Ovary (tissue), 3 donors: ENCODE data around the gene GREM2.

Experiments used
- EP300 ChIP-seq: sonication (generic); formaldehyde crosslinking; IDR thresholded peaks from one replicate; pipeline ENCODE4 v1.6.1; 2017; ENCODE audit warnings: antibody characterized with exemption
- POLR2A ChIP-seq: fragments of 450-650 bp; IDR thresholded peaks from one replicate; pipeline ENCODE4 v1.6.1; 2017; ENCODE audit warnings: antibody characterized with exemption, mild to moderate bottlenecking, moderate library complexity
- TF ChIP-seq, protein P1 (sequence below), 3 donors: fragments of 450-650 bp in 2 of 3; fragments of 200-600 bp in 1 of 3; IDR thresholded peaks; one replicate each; pipeline versions ENCODE4 v1.5.1 to v1.8.0; 2016 to 2022; ENCODE audit warnings: antibody characterized with exemption in 3 of 3, mild to moderate bottlenecking in 1 of 3
- donor health status: DM: no; HTN: no; CAD: no.

DNA sequence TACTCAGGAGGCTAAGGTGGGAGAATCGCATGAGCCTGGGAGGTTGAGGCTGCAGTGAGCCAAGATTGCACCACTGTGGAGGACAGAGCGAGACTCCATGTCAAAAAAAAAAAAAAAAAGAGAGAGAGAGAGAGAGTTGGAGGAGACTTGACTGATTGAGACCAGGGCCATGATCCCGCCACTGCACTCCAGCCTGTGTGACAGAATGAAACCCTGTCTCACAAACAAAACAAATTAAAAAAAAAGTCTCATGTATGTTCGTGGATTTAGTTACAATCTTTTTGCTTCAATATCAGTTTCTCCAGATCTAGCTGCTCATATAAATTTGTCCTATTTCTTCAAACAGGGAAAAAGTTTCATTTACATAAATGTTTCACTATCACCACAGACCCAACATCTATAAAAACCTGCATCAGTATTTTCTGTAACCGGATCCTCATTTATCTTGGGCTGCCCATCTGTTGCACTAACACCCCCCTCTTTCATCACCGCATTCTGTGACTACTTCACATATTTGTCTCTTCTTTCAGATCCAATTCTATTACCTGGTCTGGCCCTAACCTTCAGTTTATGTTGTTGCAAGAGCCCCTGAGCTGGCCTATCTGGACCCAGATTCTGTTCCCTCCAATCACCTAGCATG is 127.0 kb downstream of the GREM2 start:
- TF ChIP-seq, protein P1, sequence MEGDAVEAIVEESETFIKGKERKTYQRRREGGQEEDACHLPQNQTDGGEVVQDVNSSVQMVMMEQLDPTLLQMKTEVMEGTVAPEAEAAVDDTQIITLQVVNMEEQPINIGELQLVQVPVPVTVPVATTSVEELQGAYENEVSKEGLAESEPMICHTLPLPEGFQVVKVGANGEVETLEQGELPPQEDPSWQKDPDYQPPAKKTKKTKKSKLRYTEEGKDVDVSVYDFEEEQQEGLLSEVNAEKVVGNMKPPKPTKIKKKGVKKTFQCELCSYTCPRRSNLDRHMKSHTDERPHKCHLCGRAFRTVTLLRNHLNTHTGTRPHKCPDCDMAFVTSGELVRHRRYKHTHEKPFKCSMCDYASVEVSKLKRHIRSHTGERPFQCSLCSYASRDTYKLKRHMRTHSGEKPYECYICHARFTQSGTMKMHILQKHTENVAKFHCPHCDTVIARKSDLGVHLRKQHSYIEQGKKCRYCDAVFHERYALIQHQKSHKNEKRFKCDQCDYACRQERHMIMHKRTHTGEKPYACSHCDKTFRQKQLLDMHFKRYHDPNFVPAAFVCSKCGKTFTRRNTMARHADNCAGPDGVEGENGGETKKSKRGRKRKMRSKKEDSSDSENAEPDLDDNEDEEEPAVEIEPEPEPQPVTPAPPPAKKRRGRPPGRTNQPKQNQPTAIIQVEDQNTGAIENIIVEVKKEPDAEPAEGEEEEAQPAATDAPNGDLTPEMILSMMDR (IDR thresholded peaks at IDR 0.05), result no peak
- TF ChIP-seq POLR2A (no peak), EP300 (no peak)
